Neural progenitor cell (in vitro differentiated cells): ENCODE results near the gene FMNL2. TPM values are rescaled to one million over a fixed set of nuclear protein-coding genes. Genes with fewer than 3 reads are reported as not detected.

Experiments
- DNase-seq: peaks from one replicate; pipeline ENCODE4 v3.0.0-alpha.2; 2016; ENCODE audit warnings: low spot score
- H2AFZ ChIP-seq: fragments of 200-600 bp; sonication (generic); replicated peaks from 2 replicates; pipeline ENCODE4 v1.6.1; 2016; ENCODE audit warnings: antibody characterized with exemption
- H3F3A ChIP-seq: fragments of 200-600 bp; sonication (generic); 2 replicates; pipeline ENCODE4 v1.6.1; 2016; ENCODE audit warnings: antibody characterized with exemption, low read depth
- H3K27ac ChIP-seq: fragments of 200-600 bp; sonication (generic); 2 replicates; pipeline ENCODE4 v1.5.1; 2016; ENCODE audit warnings: mild to moderate bottlenecking
- H3K27me3 ChIP-seq: fragments of 200-600 bp; sonication (generic); 2 replicates; pipeline ENCODE4 v1.6.1; 2016; ENCODE audit warnings: mild to moderate bottlenecking, moderate library complexity
- H3K36me3 ChIP-seq: fragments of 200-600 bp; sonication (generic); 2 replicates; pipeline ENCODE4 v1.5.1; 2016
- H3K4me1 ChIP-seq: fragments of 200-600 bp; sonication (generic); 2 replicates; pipeline ENCODE4 v1.6.1; 2016; ENCODE audit warnings: mixed run types
- H3K4me2 ChIP-seq: fragments of 200-600 bp; sonication (generic); 2 replicates; pipeline ENCODE4 v1.6.1; 2016
- H3K4me3 ChIP-seq: fragments of 200-600 bp; sonication (generic); 2 replicates; pipeline ENCODE4 v1.5.1; 2016
- H3K79me2 ChIP-seq: fragments of 200-600 bp; sonication (generic); 2 replicates; pipeline ENCODE4 v1.6.1; 2016; ENCODE audit warnings: low read depth
- H3K9ac ChIP-seq: fragments of 200-600 bp; sonication (generic); 2 replicates; pipeline ENCODE4 v1.6.1; 2016
- H3K9me3 ChIP-seq: fragments of 200-600 bp; sonication (generic); 2 replicates; pipeline ENCODE4 v1.5.1; 2016; ENCODE audit warnings: low read depth
- H4K20me1 ChIP-seq: fragments of 200-600 bp; sonication (generic); 2 replicates; pipeline ENCODE4 v1.6.1; 2016; ENCODE audit warnings: low read depth
- H3K27ac Mint-ChIP-seq: 3 replicates; pipeline ENCODE4 v1.8.0; 2021; ENCODE audit warnings: mixed read lengths
- H3K27me3 Mint-ChIP-seq: 2 replicates; pipeline ENCODE4 v1.8.0; 2022; ENCODE audit warnings: low read depth, mild to moderate bottlenecking, inconsistent platforms, moderate library complexity, mixed read lengths; ENCODE audit not compliant: insufficient read depth
- H3K36me3 Mint-ChIP-seq: 3 replicates; pipeline ENCODE4 v1.8.0; 2021; ENCODE audit warnings: mixed read lengths
- H3K4me1 Mint-ChIP-seq: 3 replicates; pipeline ENCODE4 v1.8.0; 2021; ENCODE audit warnings: mixed read lengths
- H3K4me3 Mint-ChIP-seq: 3 replicates; pipeline ENCODE4 v1.8.0; 2021; ENCODE audit warnings: mild to moderate bottlenecking, moderate library complexity, mixed read lengths
- H3K9me3 Mint-ChIP-seq: 3 replicates; pipeline ENCODE4 v1.8.0; 2020; ENCODE audit warnings: mixed read lengths
- EZH2 ChIP-seq: fragments of 200-600 bp; sonication (generic); IDR thresholded peaks from 2 replicates; pipeline ENCODE4 v1.6.1; 2017; ENCODE audit warnings: antibody characterized with exemption, mild to moderate bottlenecking, moderate library complexity
- EZH2phosphoT487 ChIP-seq: fragments of 200-600 bp; sonication (generic); IDR thresholded peaks from 2 replicates; pipeline ENCODE4 v1.6.1; 2017; ENCODE audit warnings: antibody characterized with exemption
- total RNA-seq: library from RNA; depleted of rRNA; stranded (reverse); fragments of >200 nt; gene quantifications from 2 replicates; pipeline ENCODE4 v1.2.3, GENCODE V29; 2015; ENCODE audit warnings: low replicate concordance
- TF ChIP-seq, protein P1 (sequence below): fragments of 200-600 bp; sonication (generic); IDR thresholded peaks from 2 replicates; pipeline ENCODE4 v1.5.1; 2017; ENCODE audit warnings: antibody characterized with exemption, mild to moderate bottlenecking

Gene FMNL2
- total RNA-seq, 1 donor from 2014 or later = 99.7 TPM

DNA sequence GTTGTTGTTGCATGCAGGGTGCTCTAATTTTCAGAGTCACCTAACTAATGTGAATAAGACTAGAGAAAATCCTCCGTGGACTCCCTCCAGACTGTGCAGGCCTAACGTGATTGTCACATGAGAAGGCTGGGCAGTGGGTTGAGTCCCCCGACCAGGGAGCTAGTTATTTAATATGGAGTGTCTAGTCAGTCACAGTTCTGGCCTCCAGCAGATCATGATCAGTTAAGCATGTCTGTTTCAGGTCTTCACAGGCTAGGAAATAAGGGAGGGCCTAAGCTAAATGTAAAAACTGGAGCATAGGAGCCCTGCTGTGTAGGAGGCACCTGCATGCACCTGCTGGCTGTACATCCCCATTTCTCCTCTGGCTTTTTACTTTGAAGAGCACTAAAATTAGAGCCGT, 295.5 kb downstream of the FMNL2 start:
- no peak overlapping the region for H3K9ac ChIP-seq
- H3K27ac ChIP-seq = no peak overlapping the region
- H3K79me2 ChIP-seq = no peaks in the 10 kb centered on the region
- H3F3A ChIP-seq = peaks cover 7% of the 10 kb centered on the region
- Mint-ChIP-seq H3K27me3 (no peaks in the 10 kb centered on the region), H3K4me3 (no peak overlapping the region), H3K9me3 (no peaks in the 10 kb centered on the region), H3K36me3 (peaks cover 19% of the 10 kb centered on the region), H3K27ac (no peak overlapping the region), H3K4me1 (peaks cover 2% of the 10 kb centered on the region)
- TF ChIP-seq, protein P1, sequence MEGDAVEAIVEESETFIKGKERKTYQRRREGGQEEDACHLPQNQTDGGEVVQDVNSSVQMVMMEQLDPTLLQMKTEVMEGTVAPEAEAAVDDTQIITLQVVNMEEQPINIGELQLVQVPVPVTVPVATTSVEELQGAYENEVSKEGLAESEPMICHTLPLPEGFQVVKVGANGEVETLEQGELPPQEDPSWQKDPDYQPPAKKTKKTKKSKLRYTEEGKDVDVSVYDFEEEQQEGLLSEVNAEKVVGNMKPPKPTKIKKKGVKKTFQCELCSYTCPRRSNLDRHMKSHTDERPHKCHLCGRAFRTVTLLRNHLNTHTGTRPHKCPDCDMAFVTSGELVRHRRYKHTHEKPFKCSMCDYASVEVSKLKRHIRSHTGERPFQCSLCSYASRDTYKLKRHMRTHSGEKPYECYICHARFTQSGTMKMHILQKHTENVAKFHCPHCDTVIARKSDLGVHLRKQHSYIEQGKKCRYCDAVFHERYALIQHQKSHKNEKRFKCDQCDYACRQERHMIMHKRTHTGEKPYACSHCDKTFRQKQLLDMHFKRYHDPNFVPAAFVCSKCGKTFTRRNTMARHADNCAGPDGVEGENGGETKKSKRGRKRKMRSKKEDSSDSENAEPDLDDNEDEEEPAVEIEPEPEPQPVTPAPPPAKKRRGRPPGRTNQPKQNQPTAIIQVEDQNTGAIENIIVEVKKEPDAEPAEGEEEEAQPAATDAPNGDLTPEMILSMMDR = no peak
- TF ChIP-seq EZH2 (no peak), EZH2phosphoT487 (no peak)
- peaks cover 2% of the 10 kb centered on the region for H3K4me1 ChIP-seq
- H2AFZ ChIP-seq = no peak overlapping the region
- no peaks in the 10 kb centered on the region for H3K27me3 ChIP-seq
- H3K36me3 ChIP-seq = no peaks in the 10 kb centered on the region
- H3K4me3 ChIP-seq = no peak overlapping the region
- no peak for DNase-seq
- H4K20me1 ChIP-seq = peaks cover 5% of the 10 kb centered on the region
- no peak overlapping the region for H3K4me2 ChIP-seq
- no peaks in the 10 kb centered on the region for H3K9me3 ChIP-seq

DNA sequence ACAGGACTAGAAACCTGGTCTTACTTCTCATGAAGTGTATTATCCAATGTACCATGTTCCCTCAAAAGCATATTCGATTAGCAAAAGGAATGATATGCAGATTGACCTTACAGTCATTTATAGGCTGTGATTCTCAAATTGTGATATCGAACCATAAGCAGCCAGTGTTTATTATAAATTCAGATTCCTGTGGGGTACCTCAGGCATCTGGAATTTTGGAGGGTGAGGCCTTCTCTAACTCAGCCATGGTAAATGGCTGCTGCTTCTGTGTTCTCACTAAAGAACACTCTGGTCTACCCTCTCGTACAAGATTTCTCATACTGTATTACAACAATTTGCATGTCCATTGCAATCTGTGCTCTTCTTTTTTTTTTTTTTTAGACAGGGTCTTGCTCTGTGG, 297.8 kb downstream of the FMNL2 start:
- Histone ChIP-seq H3K36me3 (no peaks in the 10 kb centered on the region), H3K9me3 (no peaks in the 10 kb centered on the region), H3F3A (peaks cover 7% of the 10 kb centered on the region), H3K4me2 (no peak overlapping the region), H3K9ac (no peak overlapping the region), H3K79me2 (no peaks in the 10 kb centered on the region), H3K4me3 (no peak overlapping the region), H2AFZ (no peak overlapping the region), H3K27ac (no peak overlapping the region), H3K27me3 (no peaks in the 10 kb centered on the region), H4K20me1 (peaks cover 13% of the 10 kb centered on the region), H3K4me1 (peaks cover 3% of the 10 kb centered on the region)
- TF ChIP-seq EZH2 = no peak
- TF ChIP-seq, protein P1 = no peak
- no peak for TF ChIP-seq EZH2phosphoT487
- Mint-ChIP-seq H3K36me3 (peaks cover 14% of the 10 kb centered on the region), H3K27ac (no peak overlapping the region), H3K9me3 (no peaks in the 10 kb centered on the region), H3K4me3 (no peak overlapping the region), H3K4me1 (peaks cover 4% of the 10 kb centered on the region), H3K27me3 (no peaks in the 10 kb centered on the region)
- no peak for DNase-seq

DNA sequence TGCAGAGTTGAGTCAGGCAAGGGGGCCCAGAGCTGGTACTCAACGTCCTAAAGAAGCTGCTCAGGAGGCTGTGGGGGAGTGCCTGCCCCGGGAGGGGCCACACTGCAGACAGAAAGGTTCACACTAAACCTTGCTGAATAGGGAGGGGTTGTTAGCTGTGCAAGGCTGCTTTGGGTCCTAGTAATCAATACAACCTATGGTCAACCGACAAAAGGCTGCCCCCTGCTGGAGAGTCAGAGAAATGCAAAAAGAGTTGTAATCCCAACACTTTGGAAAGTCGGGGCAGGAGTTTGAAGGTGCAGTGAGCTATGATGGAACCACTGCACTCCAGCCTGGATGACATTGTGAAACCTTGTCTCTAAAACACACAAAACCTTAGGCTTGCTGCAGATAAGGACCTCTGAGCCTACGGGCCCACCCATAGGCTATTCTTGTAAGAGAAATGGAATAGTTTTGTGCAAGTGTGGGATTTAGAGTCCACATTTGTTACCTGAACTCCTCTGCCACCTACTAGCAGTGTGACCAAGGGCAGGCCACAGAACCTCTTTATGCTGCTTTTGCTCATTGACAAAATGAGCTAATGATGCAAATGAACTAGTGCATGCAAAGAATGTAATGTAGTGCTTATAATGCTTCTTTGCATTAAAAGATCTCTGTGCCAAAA, 300.8 kb downstream of the FMNL2 start:
- H3K9me3 Mint-ChIP-seq = no peaks in the 10 kb centered on the region
- peaks cover 3% of the 10 kb centered on the region for H3K4me1 ChIP-seq
- DNase-seq = peak; percentile 78
- no peak overlapping the region for H3K27ac ChIP-seq
- TF ChIP-seq EZH2 (no peak), EZH2phosphoT487 (no peak)
- TF ChIP-seq, protein P1 = peak; percentile 95
- H3K36me3 Mint-ChIP-seq = peaks cover 21% of the 10 kb centered on the region
- H3K4me3 ChIP-seq = no peak overlapping the region
- H3K9ac ChIP-seq = no peak overlapping the region
- H3K9me3 ChIP-seq = no peaks in the 10 kb centered on the region
- H3K27ac Mint-ChIP-seq = no peak overlapping the region
- H4K20me1 ChIP-seq = peaks cover 13% of the 10 kb centered on the region
- H3K4me2 ChIP-seq = no peak overlapping the region
- no peaks in the 10 kb centered on the region for H3K79me2 ChIP-seq
- H3F3A ChIP-seq = peaks cover 7% of the 10 kb centered on the region
- no peak overlapping the region for H3K4me3 Mint-ChIP-seq
- no peaks in the 10 kb centered on the region for H3K27me3 ChIP-seq
- peaks cover 4% of the 10 kb centered on the region for H3K4me1 Mint-ChIP-seq
- H3K27me3 Mint-ChIP-seq = no peaks in the 10 kb centered on the region
- H3K36me3 ChIP-seq = no peaks in the 10 kb centered on the region
- H2AFZ ChIP-seq = no peak overlapping the region
